Measurements from ENCODE around the gene SMAD6.

Gene SMAD6

DNA sequence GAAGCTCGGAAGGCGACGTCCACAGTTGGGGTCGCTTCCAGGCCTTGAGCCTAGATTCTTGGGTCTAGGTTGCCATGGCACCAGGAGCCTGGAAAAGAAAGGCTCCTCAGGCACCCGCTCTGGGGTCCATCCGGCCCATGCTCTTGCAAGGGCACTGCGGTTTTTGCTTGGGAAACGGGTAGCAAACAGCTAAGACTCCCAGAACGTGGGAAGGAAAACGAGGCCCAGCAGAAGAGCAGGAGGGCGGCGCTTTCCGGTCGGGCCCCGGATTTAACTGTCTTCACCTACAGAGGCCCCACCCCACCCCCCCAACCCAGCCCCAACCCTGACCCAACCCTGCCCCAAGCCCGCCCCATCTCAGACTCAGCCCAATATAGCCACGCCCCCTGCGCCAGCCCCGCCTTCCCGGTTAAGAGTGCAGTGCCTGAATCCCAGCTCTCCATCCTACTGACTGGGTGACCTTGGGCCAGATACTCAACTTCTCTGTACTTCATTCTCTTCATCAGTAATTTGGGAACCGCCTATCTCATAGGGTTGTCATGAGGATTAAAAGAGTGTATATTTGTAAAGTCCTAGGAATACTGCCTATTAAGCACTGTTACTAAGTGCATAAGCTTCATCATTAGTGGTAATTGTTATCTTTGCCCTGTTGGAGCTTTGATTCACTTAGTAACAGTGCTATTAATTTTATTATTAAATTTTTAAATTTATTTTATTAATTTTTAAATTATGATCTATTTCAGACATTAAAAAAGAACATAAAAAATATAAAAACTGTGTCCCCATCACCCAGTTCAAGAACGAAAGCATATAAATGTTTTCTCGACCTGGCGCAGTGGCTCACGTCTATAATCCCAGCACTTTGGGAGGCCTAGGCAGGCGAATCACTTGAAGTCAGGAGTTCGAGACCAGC, 28.4 kb upstream of the SMAD6 start:
- TF ChIP-seq CTCF (conservative IDR thresholded peaks at IDR 0.05; ENCODE audit: low read depth) = no peak
- DNase-seq (ENCODE audit: low spot score) = peak; percentile 73
- CTCF ChIA-PET = no interaction called here
- H3K27ac ChIP-seq = no peak overlapping the region
- POLR2A ChIA-PET (ENCODE audit: low non-redundant PET) = no interaction called here

- TF ChIP-seq CTCF (conservative IDR thresholded peaks at IDR 0.05; ENCODE audit: low read depth) = no peak
- ChIA-PET CTCF (no interaction called here), POLR2A (ENCODE audit: low non-redundant PET) (no interaction called here)
- no peak overlapping the region for H3K27ac ChIP-seq
- DNase-seq (ENCODE audit: low spot score) = no peak
Observed at GRCh38 chr15:66674756-66675155, 27.3 kb upstream of the SMAD6 start.

DNA sequence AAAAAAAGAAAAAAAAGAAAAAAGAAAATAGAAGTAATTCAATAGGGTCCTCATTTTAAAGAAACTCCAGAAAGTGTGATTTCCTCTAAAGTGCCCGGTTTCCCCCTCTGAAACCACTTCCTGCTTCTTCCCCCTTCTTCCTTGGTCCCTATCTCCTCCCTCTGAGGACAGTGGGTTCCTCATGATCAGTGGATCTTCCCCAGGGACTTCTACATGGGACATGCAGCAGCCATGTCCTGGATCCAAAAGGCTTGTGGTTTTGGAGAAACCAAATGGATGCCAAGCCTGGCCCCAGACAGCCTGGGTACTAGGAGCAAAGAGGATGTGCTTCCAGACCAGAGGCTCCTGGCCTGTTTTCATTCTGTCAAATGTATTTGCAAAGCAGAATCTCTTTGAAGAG, 26.6 kb upstream of the SMAD6 start:
- H3K27ac ChIP-seq = no peak overlapping the region
- CTCF ChIA-PET = no interaction called here
- no peak for DNase-seq (ENCODE audit: low spot score)
- POLR2A ChIA-PET (ENCODE audit: low non-redundant PET) = no interaction called here
- no peak for TF ChIP-seq CTCF (conservative IDR thresholded peaks at IDR 0.05; ENCODE audit: low read depth)

DNA sequence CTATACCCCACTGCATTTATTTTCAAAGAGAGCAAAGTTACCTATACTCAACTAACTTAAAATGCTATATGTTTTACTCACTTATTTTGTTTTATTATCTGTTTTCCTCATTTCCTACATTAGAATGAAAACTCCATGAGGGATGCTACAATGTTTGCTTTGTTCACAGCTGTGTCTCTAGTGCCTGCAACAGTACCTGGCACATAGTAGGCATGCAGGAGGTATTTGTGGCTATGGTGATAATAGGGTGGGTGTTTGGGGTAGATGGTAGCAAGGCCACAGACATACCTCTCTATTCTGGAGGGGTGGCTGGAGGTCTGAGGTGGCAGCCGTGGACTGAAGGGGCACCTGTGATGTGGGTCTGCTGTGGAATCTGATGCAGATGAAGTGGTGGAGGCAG, 24.7 kb upstream of the SMAD6 start:
- CTCF ChIA-PET = no interaction called here
- POLR2A ChIA-PET (ENCODE audit: low non-redundant PET) = no interaction called here

DNA sequence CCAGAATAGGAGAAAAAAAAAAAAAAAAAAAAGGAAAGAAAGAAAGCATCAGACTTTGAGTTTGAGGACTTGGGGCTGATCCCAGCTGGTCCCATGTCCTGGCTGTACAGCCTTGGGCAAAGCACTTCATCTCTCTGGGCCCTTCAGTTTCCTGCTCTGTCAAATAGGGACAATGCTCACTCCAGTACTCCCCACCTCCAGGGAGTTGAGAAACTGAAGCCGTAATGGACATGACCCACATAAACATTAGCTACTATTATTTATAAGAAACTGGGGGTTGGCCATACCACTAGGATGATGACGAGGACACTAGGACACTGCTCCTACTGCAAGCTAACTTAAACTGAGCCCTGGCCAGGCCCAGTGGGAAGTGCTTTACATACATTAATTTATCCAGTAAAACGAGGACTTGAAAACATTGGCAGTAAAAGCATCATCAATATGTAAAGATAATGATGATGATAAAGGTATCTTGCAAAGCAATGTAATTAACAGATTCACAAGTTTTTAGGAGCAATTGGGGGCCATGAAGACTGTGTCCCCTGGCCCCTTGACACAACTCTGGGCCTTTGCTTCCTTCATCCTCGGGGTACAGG, 22.9 kb upstream of the SMAD6 start:
- POLR2A ChIA-PET (ENCODE audit: low non-redundant PET) = no interaction called here
- H3K27ac ChIP-seq = no peak overlapping the region
- TF ChIP-seq CTCF (conservative IDR thresholded peaks at IDR 0.05; ENCODE audit: low read depth) = no peak
- CTCF ChIA-PET = no interaction called here
- no peak for DNase-seq (ENCODE audit: low spot score)

More for the DNA sequence above, 24.7 kb upstream of the SMAD6 start:
- no peak for TF ChIP-seq CTCF (conservative IDR thresholded peaks at IDR 0.05; ENCODE audit: low read depth)
- H3K27ac ChIP-seq = no peak overlapping the region
- DNase-seq (ENCODE audit: low spot score) = no peak

DNA sequence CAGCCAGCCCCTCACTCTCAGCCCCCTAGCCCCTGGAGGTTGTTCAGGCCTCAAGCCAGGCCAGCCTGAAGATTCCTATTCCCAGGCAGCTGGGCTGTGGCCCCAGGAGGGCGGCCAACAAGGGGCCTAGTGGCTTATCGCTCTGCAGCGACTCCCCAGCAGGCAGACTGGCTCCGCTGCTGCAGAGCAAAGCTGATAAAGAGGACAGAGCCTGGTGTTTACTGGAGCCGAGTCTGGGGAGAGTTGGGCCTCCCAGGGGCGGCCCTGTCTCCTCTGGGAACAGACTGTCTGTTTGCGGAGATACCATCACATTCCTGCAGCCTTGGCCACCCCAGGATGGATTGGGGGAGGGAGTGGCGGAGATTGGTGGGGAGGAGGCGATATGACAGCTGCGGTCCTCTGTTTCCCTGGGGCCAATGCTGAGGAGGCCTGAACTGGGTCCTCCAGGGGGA, 22.4 kb upstream of the SMAD6 start:
- TF ChIP-seq CTCF (conservative IDR thresholded peaks at IDR 0.05; ENCODE audit: low read depth) = no peak
- no peak overlapping the region for H3K27ac ChIP-seq
- DNase-seq (ENCODE audit: low spot score) = no peak
- POLR2A ChIA-PET (ENCODE audit: low non-redundant PET) = no interaction called here
- CTCF ChIA-PET = no interaction called here

Measured in RWPE1 (cell line).